Suppressor macrophage (primary cell): ENCODE results near the gene CHMP6.
A peak's percentile ranks its signal among the peaks of the same experiment; 100 is the strongest.

ENCODE experiments used
- DNase-seq, 4 experiments: peaks; one replicate each; pipeline ENCODE4 v3.0.0-alpha.2; 2020 to 2022

The CHMP6 gene

DNA sequence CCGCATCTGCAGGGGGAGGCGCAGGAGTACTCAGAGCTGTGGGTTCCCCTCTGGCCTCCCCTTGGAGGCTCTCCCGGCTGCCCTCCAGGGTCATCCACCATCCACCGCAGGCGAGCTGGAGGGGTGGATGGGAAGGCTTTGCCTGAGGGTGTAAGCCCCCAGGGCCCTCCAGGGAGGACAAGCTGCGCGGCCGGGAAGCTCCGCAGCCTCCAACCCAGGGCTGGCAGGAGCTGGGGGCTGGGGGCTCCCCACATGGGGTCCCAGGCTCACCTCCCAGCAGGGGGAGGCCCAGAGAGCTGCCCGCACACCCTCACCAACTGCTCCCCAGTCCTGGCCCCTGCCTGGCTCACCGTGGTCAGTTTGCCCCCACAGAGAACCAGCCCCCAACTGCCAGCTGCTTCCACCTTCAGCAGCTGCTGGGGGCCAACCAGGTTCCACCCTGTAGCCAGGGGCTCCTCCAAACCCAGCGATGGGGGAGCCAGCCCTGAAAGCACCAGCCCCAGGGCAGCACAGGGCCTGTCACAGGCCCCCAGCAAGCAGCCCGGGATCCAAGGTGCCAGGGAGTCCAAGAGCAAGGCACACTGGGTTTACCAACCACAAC is 19.8 kb upstream of the CHMP6 start:
- DNase-seq: no peak

DNA sequence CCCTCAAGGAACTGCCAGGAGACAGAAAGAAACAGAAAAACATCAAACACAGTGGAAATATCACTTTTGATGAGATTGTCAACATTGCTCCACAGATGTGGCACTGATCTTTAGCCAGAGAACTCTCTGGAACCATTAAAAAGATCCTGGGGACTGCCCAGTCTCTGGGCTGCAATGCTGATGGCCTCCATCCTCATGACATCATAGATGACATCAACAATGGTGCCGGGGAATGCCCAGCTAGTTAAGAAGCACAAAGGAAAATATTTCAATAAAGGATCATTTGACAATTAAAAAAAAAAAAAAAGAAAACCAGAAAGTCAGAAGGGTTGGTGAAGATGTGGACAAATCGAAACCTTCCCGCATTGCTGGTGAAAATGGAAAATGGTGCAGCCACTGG is 14.9 kb upstream of the CHMP6 start:
- no peak for DNase-seq

DNA sequence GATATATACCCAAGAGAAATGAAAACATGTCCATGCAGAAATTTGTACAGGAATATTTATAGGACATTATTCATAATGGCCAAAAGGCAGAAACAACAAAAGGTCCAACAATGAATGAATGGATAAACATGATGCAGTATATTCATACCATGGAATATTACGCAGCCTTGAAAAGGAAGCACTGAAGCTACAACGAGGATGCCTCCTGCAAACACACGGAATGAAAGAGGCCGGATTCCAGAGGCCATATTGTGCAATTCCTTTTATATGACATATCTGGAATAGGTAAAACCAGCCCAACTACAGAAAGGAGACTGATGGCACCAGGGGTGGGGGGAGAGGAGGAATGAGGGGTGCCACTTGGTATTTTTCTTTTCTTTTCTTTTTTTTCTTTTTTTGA is 14.5 kb upstream of the CHMP6 start:
- no peak for DNase-seq

DNA sequence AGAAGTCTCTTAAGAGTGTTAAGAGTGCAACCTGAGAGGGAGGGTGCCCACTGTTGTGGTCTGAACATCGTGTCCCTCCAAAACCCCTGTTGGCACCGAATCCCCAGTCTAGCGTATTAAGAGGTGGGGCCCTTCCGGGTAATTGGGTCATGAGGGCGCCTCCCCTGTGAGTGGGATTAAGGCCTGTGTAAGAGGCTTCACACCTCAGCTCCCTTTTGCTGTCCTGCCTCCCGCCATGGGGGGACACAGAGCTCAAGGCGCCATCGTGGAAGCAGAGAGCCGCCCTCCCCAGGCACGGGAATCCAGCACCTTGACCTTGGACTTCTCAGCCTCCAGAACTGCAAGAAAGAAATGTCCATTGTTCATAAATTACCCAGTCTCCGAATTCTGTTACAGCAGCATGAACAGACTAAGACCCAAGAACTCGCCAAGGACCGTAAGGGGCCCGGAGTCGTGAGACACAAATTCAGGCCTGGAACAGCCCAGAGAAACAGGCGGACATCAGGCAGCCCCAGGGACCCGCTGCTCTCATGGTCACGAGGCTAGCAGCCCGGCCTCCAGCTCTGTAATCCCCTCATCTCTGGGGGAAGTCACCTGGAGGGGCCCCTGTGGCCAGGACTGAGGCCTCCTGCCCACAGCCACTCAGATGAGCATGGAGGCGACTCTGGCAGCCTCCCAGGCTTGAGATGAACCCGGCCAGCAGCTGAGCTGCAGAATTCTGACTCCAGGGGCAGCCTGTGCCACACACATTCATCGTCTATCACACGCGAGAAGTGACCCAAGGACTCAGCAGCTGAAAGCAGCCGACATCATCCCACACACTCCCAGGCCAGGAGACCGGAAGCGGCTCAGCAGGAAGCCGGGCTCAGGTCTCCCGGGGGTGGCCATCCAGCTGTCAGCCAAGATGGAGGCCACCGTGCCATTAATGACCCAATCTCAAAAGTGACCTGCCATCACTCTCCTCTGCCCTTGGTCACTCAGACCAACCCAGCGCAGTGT is 12.8 kb upstream of the CHMP6 start:
- DNase-seq: no peak

DNA sequence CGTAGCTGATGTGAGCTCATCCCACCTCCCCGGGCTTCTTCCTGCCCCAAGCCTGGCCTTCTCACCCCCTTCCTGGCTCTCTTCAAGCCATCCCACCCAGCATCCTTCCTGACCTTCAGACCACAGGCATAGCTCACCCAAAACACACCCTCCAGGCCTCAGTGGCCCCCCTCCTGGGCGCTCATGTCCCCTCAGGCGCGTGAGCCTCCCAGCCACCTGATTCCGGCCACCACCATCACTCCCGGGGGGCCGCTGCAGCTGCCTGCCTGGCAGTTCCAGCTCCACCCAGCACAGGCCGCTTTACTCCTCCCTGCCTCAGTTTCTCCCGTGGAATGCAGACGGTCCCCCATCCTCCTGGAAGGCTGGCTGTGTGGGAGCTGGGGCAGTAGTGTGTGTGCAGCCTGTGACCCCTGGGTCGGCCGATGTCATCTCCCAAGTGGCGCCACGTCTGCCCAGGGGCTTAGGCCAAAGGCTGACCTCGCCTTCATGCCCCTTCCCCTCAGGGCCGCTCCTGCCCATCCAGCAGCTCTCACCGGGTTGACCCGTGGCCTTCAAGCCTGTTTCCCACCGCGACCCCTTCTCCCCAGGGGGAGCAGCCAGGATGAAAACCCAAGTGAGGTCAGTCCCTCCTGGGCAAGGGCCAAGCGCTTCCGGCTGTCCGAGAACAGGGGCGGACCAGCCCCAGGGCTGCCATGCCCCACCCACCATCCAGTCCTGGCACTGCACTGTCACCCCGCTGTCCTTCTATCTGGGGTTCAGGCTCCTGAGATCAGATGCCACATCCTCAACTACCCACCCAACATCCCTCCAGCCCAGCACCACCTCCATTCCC is 11.9 kb upstream of the CHMP6 start:
- DNase-seq: no peak

DNA sequence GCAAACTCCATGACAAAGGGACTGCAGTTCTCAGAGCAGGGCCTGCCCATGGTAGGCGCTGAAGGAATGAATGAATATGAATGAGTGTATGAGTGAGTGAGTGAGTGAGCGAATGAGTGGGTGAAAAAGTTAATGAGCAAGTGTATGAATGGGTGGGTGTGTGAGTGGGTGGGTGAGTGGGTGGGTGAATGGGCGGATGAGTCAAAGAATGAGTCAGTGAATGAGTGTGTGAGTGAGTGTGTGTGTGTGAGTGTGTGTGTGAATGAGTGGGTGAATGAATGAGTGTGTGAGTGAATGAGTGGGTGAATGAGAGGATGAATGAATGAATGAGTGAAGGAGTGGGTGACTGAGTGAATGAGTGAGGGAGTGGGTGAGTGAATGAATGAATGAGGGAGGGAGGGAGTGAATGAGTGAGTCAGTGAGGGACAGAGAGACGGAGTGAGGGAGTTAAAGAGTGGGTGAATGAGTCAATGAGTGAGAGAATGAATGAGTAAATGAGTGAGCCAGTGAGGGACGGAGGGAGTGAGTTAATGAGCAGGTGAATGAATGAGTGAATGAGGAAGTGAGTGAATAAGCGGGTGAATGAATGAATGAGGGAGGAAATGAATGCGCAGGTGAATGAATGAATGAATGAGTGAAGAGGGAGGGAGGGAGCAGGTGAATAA is 11.1 kb upstream of the CHMP6 start:
- DNase-seq: no peak

DNA sequence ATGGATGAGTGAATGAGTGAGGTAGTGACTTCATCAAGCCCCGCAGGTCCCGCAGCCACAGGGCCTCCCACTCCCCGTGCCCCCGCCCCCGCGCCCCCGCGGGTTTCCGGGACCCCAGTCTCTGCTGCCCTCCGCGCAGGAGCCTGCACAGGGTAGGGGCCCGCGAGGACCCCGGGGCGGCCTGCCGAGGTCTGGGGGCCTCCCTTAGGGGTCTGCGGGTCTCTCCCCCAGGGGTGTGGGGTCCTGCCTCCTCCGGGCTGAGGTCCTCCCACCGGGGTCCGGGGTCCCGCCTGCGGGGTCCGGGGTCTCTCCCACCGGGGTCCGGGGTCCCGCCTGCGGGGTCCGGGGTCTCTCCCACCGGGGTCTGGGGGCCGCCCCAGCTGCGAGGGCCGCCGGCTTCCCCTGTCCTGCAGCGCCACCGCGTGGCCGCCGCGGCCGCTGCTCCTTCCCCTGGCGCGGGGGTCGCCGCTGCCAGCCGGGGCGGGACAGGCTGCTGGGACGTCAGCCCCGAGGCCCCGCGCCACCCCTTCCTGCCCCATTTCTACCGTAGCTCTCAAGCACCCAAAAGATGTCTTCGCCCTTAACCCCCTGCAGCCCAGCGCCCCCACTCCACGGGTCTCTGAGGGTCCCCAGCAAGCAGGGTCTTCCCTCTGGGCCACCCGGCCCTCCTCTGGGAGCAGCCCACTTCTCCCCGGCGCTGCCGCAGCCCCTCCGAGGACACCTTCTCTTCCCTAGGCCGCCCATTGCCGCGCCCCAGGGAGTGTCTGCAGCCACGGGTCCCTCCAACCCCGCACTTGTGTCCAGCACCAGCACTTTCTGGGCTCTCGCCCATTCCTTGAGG is 10.4 kb upstream of the CHMP6 start:
- peak in 3 of 4 experiments; percentile 30 to 56 (median 52) for DNase-seq

DNA sequence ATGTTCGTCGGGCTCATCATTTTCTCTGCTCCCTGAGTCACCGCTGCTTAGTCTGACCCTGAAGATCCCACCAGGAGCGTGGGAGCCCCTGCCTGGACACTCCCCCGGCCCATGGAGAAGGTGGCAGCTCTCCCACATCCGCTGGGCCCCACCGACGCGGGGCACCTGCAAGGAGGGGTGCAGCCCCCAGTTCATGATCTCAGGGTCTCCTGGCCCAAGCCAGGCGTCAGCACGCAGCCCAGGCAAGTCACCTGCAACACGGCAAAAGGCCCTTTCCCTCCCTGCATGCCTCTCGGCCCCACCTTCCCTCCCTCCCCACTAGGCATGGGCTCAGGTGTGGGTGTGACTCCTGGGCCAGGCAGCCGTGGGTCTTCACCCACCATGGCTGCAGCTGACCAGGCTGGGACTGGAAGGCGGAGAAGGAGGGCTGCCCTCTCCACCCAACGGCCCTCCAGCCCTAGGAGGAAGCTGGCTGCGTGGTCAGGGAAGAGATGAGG is 9.7 kb upstream of the CHMP6 start:
- DNase-seq: peak in 1 of 4 experiments; percentile 36

DNA sequence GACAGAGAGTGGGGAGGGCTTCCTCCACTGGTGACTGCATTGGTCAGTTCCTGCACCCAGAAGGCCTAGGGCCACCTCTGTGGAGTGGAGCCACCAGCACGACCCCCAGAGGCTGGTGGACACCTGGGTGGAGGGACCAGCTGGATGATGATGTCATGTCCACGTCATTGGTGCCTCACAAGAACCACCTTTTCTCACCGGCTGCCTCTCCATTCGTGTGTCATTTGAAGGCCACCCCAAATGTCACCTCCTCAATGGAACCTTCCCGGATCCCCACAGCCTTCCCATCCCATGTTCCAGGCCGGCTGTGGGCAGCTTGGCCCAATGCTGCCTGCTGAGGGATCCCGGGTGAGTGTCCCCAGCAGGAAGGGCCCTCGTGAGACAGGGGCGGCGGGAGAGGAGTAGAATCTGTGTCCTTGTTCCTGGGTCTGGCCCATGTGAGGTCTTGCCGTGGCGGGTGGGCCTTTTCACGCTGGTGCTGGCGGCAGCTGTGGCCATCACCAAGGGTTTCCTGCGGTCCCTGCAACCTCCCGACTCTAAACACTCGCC is 9.1 kb upstream of the CHMP6 start:
- no peak for DNase-seq

DNA sequence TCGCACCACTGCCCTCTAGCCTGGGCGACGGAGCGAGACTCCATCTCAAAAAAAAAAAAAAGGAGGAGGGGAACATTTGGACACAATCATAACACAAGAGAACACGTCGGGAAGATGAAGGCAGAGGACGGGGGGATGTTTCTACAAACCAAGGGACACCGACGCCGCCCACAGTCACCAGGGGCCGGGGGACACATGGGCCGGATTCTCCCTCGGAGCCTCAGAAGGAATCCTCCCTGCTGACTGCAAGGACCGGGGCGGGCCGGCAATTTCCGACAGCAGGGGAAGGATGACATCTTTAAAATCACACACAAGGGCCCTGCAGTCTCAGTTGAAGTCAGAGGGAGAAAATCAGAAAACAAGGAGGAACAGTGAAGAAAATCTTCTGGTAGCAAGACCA is 8.1 kb upstream of the CHMP6 start:
- DNase-seq: no peak

DNA sequence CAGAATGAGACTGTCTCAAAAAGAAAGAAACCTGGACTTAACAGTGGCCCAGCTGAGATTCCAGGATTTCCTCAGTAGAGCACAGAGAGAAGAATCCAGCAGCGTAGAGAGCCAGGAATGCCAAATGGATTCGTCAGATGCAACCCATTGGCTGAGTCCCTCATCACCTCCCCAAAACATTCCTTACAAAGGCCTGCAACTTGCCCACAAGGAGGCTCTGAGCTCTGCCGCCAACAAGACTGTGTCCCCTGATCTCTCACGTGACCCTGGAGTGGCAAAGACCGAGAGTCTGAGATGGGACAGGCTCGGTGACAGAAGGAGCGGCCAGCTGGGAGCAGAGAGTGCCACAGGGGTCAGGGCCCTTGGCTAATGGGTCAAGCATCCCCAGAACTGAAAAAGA is 6.9 kb upstream of the CHMP6 start:
- no peak for DNase-seq

DNA sequence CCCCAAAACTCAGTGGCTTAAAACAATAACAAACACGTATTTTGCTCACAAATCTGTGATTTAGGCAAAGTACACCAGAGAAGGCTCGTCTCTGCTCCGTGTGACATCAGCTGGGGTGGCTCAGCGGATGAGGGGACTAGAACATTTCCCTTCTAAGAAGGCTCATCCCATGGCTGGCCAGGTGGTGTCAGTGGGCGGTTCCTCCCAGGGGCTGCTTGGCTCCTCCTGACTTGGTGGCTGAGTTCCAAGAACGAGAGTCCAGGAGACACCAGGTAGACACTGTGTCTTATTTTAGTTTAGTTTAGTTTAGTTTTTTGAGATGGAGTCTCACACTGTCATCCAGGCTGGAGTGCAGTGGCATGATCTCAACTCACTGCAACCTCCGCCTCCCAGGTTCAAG is 5.6 kb upstream of the CHMP6 start:
- DNase-seq: no peak

DNA sequence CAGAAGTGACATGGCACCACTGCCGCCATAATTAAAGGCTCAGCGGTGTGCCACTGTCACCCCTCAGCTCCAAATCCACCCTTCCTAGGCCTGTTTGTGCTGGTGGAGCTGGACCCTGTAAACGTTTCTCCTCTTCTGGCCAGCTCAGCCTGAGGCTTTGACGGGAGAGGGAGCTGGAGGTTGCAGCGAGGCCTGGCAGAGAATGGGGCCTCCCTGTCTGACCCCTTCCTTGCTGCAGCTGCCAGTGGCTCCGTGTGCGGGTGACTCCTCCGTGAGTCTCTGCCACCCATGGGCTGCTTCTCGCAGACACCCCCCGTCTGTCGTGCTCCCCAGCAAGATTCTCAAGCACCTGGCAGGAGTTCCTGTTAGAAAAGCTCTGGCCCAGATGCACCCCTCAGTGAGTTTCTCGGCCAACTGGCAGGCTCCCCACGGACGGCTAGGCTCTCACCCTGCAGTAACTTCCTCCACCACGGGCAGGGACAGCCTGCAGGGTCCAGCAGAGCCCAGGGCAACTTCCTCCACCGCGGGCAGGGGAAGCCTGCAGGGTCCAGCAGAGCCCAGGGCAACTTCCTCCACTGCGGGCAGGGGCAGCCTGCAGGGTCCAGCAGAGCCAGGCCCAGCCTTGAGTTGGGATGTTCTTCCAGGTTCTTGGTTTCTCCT is 4.7 kb upstream of the CHMP6 start:
- peak; percentile 72 to 91 (median 84) for DNase-seq

DNA sequence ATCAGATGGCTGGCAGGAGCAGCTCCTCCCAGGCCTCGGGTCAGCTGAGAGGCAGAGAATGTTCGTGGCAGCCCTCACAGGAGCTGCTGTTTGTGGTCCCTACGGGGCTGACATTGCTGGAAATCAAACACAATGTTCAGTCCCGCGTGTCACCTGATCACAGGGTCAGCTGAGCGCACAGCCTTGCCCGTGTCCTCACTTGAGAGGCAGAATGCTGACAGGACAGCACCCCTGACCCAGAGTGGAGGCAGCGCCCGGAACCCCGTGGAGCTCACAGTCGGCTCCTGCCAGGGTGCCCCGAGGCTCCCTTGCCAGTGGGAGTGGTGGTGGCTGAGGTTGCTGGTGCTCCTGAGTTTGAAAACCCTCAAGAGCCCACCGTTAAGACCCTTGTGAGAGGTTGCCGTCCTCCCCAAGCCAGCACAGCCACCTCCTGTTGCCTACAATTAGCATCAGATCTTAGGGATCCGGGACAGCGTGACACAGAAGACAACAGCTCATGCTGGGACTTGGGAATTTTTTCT is 3.6 kb upstream of the CHMP6 start:
- DNase-seq: no peak

DNA sequence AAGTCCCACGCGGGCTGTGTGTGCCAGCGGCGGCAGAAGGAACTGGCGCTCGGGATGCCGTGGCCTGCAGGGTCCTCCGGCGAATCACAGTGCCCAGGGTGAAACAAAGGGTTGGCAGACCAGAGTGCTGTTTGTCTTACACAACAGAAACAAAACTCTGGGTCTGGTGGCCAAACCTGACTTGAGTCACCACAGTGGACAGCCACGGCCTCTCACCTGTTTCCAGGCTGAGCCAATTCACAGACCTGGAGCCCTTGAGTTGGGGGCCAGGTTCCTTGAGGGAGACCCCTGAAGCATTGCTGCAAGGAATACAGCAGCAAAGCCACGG is 2.1 kb upstream of the CHMP6 start:
- DNase-seq: no peak

DNA sequence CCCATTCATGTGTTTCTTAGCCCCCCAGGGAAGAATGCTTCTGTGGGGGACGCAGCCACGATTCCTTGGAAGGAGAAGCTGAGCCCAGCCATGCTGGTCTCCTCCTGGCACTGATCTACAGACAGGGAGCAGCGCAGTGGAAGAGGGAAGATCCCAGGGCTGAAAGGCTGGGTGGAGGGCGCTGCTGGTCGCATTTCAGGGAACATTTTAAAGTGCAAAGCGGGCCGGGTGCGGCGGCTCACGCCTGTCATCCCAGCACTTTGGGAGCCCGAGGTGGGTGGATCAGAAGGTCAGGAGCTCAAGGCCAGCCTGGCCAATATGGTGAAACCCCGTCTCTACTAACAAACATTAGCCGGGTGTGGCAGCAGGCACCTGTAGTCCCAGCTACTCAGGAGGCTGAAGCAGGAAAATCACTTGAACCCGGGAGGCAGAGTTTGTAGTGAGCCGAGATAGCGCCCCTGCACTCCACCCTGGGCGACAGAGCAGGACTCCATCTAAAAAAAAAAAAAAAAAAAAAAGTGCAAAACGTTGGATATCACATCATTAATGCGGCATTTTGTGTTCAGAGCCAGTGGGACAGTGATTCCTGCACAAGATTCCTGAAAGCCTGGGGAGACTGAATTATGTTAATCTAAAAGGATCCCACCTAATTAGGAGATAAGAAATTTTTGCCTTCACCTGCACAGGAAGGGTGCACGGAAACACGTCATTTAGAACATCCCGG is 558 bp upstream of the CHMP6 start:
- DNase-seq: no peak

DNA sequence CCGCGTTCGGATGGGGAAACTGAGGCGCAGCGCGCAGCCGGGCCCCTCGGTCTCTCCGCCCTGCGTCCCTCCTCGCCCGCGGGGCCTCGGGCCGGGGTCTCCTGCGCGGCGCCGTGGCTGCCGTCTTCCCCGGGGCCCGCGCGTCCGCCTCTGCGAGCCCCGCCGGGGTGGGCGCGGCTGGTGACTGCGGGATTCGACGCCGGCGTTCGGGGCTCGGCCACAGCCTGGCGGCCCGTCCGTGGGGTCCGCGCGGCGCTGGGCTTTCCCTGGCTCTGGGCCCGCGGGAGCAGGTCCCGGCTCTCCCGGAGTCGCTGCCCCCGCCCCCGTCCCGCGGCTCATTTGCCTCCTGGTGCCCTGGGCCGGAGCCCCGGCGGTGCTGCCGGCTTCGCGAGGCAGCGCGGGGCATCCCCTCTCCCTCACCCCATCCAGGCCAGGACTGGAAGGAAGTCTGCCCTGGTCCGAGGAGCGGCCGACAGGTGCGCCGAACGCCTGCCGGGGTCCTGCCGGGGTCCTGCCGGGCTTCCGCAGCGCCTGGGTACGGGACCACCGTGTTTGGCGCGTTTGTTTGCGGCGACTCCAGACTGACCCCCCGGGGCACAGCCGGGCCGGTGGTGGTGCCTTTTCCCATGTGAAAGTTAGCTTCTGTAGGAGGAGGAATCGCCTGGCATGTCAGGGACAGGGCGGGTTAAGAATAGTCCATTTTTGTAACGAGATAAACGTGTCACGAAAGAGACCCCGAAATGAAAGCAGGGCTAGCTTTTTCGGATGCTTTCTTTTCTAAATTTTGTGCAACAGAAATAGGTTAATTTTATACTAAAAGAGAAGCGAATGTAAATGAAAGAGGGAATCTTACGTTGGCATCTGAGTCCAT is 671 bp downstream of the CHMP6 start:
- peak in 2 of 4 experiments; percentile 20 to 44 for DNase-seq

DNA sequence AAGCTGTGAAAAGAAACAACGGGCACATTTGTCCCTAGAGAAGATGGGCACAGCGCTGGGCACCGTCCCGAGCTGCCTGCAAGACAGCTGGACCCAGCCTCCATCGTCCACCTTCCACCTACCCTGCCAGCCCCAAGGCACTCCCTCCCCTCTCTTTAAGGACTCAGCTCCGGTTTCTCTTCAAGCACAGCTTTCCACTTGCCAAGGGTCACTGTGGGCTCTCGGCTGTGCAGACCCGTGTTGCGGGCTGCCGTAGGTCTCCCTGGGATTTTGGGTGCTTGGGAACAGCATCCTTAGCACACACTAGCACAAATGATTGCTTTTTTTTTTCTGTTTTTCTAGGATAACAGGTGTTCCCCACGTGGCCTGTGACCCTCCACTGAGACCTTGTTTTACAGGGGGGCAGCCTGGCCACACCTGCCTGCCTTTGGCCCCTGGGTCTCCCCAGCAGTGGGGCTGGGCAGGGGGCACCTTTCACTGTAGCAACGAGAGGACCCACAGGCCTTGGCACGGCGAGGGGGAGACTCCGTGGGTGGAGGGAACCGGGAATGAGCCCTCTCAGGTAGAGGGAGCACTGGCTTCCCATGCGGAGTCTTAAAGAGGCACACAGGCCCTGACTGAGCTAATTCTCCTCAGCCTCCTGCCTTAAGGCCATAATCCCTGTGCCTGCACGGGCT is 1.4 kb downstream of the CHMP6 start:
- no peak for DNase-seq
